H1 (cell line): ENCODE data around the gene IGF2BP3.

Experiments used
- ASH2L ChIP-seq: fragments of 200-600, 300-600 bp; sonication (generic); IDR thresholded peaks from one replicate; pipeline ENCODE4 v1.7.1; 2017; ENCODE audit warnings: low read length
- CHD2 ChIP-seq: IDR thresholded peaks from 2 replicates; pipeline ENCODE4 v1.6.1; 2012; ENCODE audit warnings: low read length, improper control_type of control experiment
- CTCF ChIP-seq, 3 experiments: IDR thresholded peaks; 1 replicate in 2 of 3; 2 replicates in 1 of 3; pipeline versions ENCODE4 v1.5.1 to v1.6.1; 2011; ENCODE audit warnings: low read length in 3 of 3, mild to moderate bottlenecking in 3 of 3, inconsistent platforms in 2 of 3, low read depth in 1 of 3, moderate library complexity in 1 of 3; ENCODE audit not compliant: insufficient read depth in 1 of 3; ENCODE audit errors: control extremely low read depth in 1 of 3
- EZH2 ChIP-seq: fragments of 200-600 bp; sonication (generic); IDR thresholded peaks from 2 replicates; pipeline ENCODE4 v1.7.1; 2012; ENCODE audit warnings: low read depth, mild to moderate bottlenecking, moderate library complexity, low read length, inconsistent platforms; ENCODE audit not compliant: severe bottlenecking
- GABPA ChIP-seq: IDR thresholded peaks from 2 replicates; pipeline ENCODE4 v1.6.1; 2011; ENCODE audit warnings: mild to moderate bottlenecking, low read length, moderate library complexity, borderline replicate concordance; ENCODE audit not compliant: insufficient read depth
- JUND ChIP-seq: IDR thresholded peaks from 2 replicates; pipeline ENCODE4 v1.6.1; 2011; ENCODE audit warnings: mild to moderate bottlenecking, improper control_type of control experiment, low read length
- MAX ChIP-seq: IDR thresholded peaks from 2 replicates; pipeline ENCODE4 v1.6.1; 2012; ENCODE audit warnings: inconsistent platforms
- PHF8 ChIP-seq: fragments of 200-600 bp; sonication (generic); conservative IDR thresholded peaks from 2 replicates; pipeline ENCODE4 v1.7.1; 2012; ENCODE audit warnings: low read depth, mild to moderate bottlenecking, inconsistent platforms, low read length, moderate library complexity
- POLR2A ChIP-seq, 2 experiments: IDR thresholded peaks; 1 replicate in 1 of 2; 2 replicates in 1 of 2; pipeline ENCODE4 v1.6.1; 2011; ENCODE audit warnings: low read depth in 2 of 2, low read length in 2 of 2, mild to moderate bottlenecking in 2 of 2; ENCODE audit errors: control extremely low read depth in 1 of 2
- POLR2AphosphoS5 ChIP-seq: IDR thresholded peaks from 2 replicates; pipeline ENCODE4 v1.6.1; 2011; ENCODE audit warnings: low read depth, low read length
- RFX5 ChIP-seq: IDR thresholded peaks from 2 replicates; pipeline ENCODE4 v1.6.1; 2011; ENCODE audit warnings: low read depth, low read length, improper control_type of control experiment, borderline replicate concordance
- RNF2 ChIP-seq: fragments of 200-900, 300-1000 bp; sonication (generic); IDR thresholded peaks from 2 replicates; pipeline ENCODE4 v1.7.1; 2016; ENCODE audit warnings: borderline replicate concordance, low read depth, mild to moderate bottlenecking, antibody characterized with exemption, low read length; ENCODE audit not compliant: poor library complexity, severe bottlenecking; ENCODE audit errors: missing control alignments
- YY1 ChIP-seq: IDR thresholded peaks from 2 replicates; pipeline ENCODE4 v1.6.1; 2011; ENCODE audit warnings: low read depth, mild to moderate bottlenecking, low read length

- TF ChIP-seq CTCF (IDR thresholded peaks at IDR 0.05; ENCODE audit: control extremely low read depth in 1 of 3, insufficient read depth in 1 of 3, low read depth in 1 of 3, low read length in 3 of 3) (no peak), GABPA (no peak), RFX5 (no peak), CHD2 (no peak), EZH2 (no peak), POLR2A (IDR thresholded peaks at IDR 0.05; ENCODE audit: control extremely low read depth in 1 of 2, low read depth in 2 of 2, low read length in 2 of 2) (no peak), RNF2 (no peak), POLR2AphosphoS5 (no peak), JUND (no peak), YY1 (no peak), PHF8 (no peak), ASH2L (no peak), MAX (no peak)
Observed at GRCh38 chr7:23337374-23337773, 132.9 kb downstream of the IGF2BP3 start.
